Measurements from ENCODE around the gene MAPK10. TPM values are rescaled to one million over a fixed set of nuclear protein-coding genes. Genes with fewer than 3 reads are reported as not detected.

The MAPK10 gene
- total RNA-seq: not detected

- DNase-seq: no peak
These were observed at the start of gene MAPK10 for GRCh38 chr4:86359944-86360478. Gene MAPK10, minus strand, starts transcription at chr4:86360053.

- no peak for DNase-seq
These were observed 43.7 kb upstream of the MAPK10 start for GRCh38 chr4:86403575-86403974.

- DNase-seq: no peak
These were observed 42.0 kb upstream of the MAPK10 start for GRCh38 chr4:86401826-86402225.

GRCh38 chr4:86400216-86400615, 40.4 kb upstream of the MAPK10 start:
- no peak for DNase-seq

GRCh38 chr4:86398187-86398586, 38.3 kb upstream of the MAPK10 start:
- no peak for DNase-seq

- no peak for DNase-seq
These were observed 33.9 kb upstream of the MAPK10 start for GRCh38 chr4:86393749-86394148.

GRCh38 chr4:86389664-86390063, 29.8 kb upstream of the MAPK10 start:
- no peak for DNase-seq

- DNase-seq: no peak
These were observed 28.4 kb upstream of the MAPK10 start for GRCh38 chr4:86388252-86388651.

GRCh38 chr4:86386817-86387415, 27.1 kb upstream of the MAPK10 start:
- DNase-seq: no peak

GRCh38 chr4:86386201-86386600, 26.3 kb upstream of the MAPK10 start:
- DNase-seq: no peak

- DNase-seq: no peak
These were observed 21.6 kb upstream of the MAPK10 start for GRCh38 chr4:86381431-86381830.

- no peak for DNase-seq
These were observed 20.4 kb upstream of the MAPK10 start for GRCh38 chr4:86380181-86380724.

GRCh38 chr4:86376850-86377249, 17.0 kb upstream of the MAPK10 start:
- no peak for DNase-seq

GRCh38 chr4:86368433-86368832, 8.6 kb upstream of the MAPK10 start:
- no peak for DNase-seq

- no peak for DNase-seq
These were observed 7.7 kb upstream of the MAPK10 start for GRCh38 chr4:86367577-86367976.

- DNase-seq: no peak
These were observed 7.1 kb upstream of the MAPK10 start for GRCh38 chr4:86366920-86367319.

GRCh38 chr4:86362510-86362909, 2.7 kb upstream of the MAPK10 start:
- DNase-seq: no peak

GRCh38 chr4:86358257-86358656, 1.6 kb downstream of the MAPK10 start:
- no peak for DNase-seq

GRCh38 chr4:86357608-86358007, 2.2 kb downstream of the MAPK10 start:
- no peak for DNase-seq

- no peak for DNase-seq
These were observed 3.2 kb downstream of the MAPK10 start for GRCh38 chr4:86356425-86357210.

GRCh38 chr4:86354390-86354789, 5.5 kb downstream of the MAPK10 start:
- no peak for DNase-seq

- no peak for DNase-seq
These were observed 13.5 kb downstream of the MAPK10 start for GRCh38 chr4:86346320-86346719.

GRCh38 chr4:86344127-86344526, 15.7 kb downstream of the MAPK10 start:
- no peak for DNase-seq

- no peak for DNase-seq
These were observed 20.9 kb downstream of the MAPK10 start for GRCh38 chr4:86338989-86339388.
